A549 (cell line): Measurements from ENCODE around the gene ZNF511.

ENCODE experiments used
- BHLHE40 ChIP-seq: IDR thresholded peaks from 2 replicates; pipeline ENCODE4 v1.6.1; 2012; ENCODE audit warnings: low read depth, low read length, inconsistent platforms
- CEBPB ChIP-seq, 2 experiments: fragments of >200 bp in 1 of 2; sonication (Bioruptor Twin) in 1 of 2; formaldehyde crosslinking in 1 of 2; IDR thresholded peaks; 2 replicates each; pipeline ENCODE4 v1.6.1; 2012 to 2016
- RAD21 ChIP-seq, 2 experiments: fragments of >200 bp in 1 of 2; sonication (Bioruptor Twin) in 1 of 2; formaldehyde crosslinking in 1 of 2; IDR thresholded peaks in 1 of 2; conservative IDR thresholded peaks in 1 of 2; 2 replicates in 1 of 2; 3 replicates in 1 of 2; pipeline ENCODE4 v1.6.1; 2012 to 2018; ENCODE audit warnings: inconsistent platforms in 1 of 2
- TF ChIP-seq, protein P1 (sequence below): fragments of >200 bp; sonication (Bioruptor Twin); formaldehyde crosslinking; IDR thresholded peaks from 3 replicates; pipeline ENCODE4 v1.5.1; 2016
- TF ChIP-seq, protein P2 (sequence below): IDR thresholded peaks from 2 replicates; pipeline ENCODE4 v1.6.1; 2012; ENCODE audit warnings: low read depth, borderline replicate concordance

DNA sequence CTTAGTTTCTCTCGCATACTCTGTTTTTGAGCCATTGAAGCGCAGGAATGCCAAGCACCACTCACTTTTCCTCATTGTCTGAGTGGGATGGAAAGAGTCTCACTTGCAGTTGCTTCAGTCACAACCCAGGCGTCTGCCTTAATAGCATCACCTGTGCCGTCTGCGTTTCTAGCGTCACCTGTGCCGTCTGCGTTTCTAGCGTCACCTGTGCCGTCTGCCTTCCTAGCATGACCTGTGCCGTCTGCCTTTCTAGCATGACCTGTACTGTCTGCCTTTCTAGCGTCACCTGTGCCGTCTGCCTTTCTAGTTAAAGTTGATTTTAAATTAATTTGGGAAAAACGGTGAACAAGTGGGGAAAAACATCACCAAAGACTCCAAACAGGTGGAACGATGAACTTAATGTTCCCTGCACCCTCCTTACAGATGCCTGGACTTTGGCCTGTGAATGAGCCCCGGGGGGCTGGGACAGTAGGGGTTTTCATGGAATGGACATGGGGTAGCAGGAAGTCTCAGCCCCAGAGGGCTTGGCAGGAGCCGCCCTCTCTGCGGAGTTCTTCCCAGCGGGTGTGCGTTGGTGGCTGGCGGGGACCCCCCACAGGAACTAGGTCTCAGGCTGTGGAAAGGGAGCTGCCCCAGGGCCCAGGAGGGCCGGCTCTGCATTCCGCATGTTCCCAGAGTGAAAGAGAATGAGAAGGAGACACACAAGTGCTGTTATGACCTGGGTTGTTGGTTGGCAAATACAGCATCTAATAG lies 3.5 kb downstream of the ZNF511 start:
- TF ChIP-seq, protein P1, sequence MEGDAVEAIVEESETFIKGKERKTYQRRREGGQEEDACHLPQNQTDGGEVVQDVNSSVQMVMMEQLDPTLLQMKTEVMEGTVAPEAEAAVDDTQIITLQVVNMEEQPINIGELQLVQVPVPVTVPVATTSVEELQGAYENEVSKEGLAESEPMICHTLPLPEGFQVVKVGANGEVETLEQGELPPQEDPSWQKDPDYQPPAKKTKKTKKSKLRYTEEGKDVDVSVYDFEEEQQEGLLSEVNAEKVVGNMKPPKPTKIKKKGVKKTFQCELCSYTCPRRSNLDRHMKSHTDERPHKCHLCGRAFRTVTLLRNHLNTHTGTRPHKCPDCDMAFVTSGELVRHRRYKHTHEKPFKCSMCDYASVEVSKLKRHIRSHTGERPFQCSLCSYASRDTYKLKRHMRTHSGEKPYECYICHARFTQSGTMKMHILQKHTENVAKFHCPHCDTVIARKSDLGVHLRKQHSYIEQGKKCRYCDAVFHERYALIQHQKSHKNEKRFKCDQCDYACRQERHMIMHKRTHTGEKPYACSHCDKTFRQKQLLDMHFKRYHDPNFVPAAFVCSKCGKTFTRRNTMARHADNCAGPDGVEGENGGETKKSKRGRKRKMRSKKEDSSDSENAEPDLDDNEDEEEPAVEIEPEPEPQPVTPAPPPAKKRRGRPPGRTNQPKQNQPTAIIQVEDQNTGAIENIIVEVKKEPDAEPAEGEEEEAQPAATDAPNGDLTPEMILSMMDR, result no peak
- TF ChIP-seq, protein P2, sequence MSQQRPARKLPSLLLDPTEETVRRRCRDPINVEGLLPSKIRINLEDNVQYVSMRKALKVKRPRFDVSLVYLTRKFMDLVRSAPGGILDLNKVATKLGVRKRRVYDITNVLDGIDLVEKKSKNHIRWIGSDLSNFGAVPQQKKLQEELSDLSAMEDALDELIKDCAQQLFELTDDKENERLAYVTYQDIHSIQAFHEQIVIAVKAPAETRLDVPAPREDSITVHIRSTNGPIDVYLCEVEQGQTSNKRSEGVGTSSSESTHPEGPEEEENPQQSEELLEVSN, result no peak
- TF ChIP-seq RAD21 (conservative IDR thresholded peaks at IDR 0.05 in 1 of 2, IDR thresholded peaks at IDR 0.05 in 1 of 2), result no peak
- TF ChIP-seq CEBPB (IDR thresholded peaks at IDR 0.05), result no peak
- no peak for TF ChIP-seq BHLHE40
